ENCODE results near the gene LRRC71.

Gene LRRC71

GRCh38 chr1:156945881-156946661 lies 25.6 kb downstream of the LRRC71 start:
- in situ Hi-C loops (cut with MboI; ENCODE audit: low sequenced_read_pairs) = no loop called here

- in situ Hi-C loops (cut with MboI; ENCODE audit: low sequenced_read_pairs) = no loop called here
Measured at GRCh38 chr1:156947127-156947526, 26.7 kb downstream of the LRRC71 start.

- in situ Hi-C loops (cut with MboI; ENCODE audit: low sequenced_read_pairs) = no loop called here
Measured at GRCh38 chr1:156947818-156948525, 27.5 kb downstream of the LRRC71 start.

GRCh38 chr1:156948708-156949107 lies 28.3 kb downstream of the LRRC71 start:
- in situ Hi-C loops (cut with MboI; ENCODE audit: low sequenced_read_pairs) = no loop called here

GRCh38 chr1:156949127-156949526 lies 28.7 kb downstream of the LRRC71 start:
- in situ Hi-C loops (cut with MboI; ENCODE audit: low sequenced_read_pairs) = no loop called here

GRCh38 chr1:156951371-156951770 lies 30.9 kb downstream of the LRRC71 start:
- in situ Hi-C loops (cut with MboI; ENCODE audit: low sequenced_read_pairs) = no loop called here

GRCh38 chr1:156953571-156953970 lies 33.1 kb downstream of the LRRC71 start:
- in situ Hi-C loops (cut with MboI; ENCODE audit: low sequenced_read_pairs) = no loop called here

- in situ Hi-C loops (cut with MboI; ENCODE audit: low sequenced_read_pairs) = no loop called here
Measured at GRCh38 chr1:156956333-156956732, 35.9 kb downstream of the LRRC71 start.

GRCh38 chr1:156957634-156958033 lies 37.2 kb downstream of the LRRC71 start:
- in situ Hi-C loops (cut with MboI; ENCODE audit: low sequenced_read_pairs) = no loop called here

GRCh38 chr1:156958247-156958714 lies 37.8 kb downstream of the LRRC71 start:
- in situ Hi-C loops (cut with MboI; ENCODE audit: low sequenced_read_pairs) = no loop called here

- in situ Hi-C loops (cut with MboI; ENCODE audit: low sequenced_read_pairs) = no loop called here
Measured at GRCh38 chr1:156959414-156959813, 39.0 kb downstream of the LRRC71 start.

- in situ Hi-C loops (cut with MboI; ENCODE audit: low sequenced_read_pairs) = no loop called here
Measured at GRCh38 chr1:156959925-156960324, 39.5 kb downstream of the LRRC71 start.

- in situ Hi-C loops (cut with MboI; ENCODE audit: low sequenced_read_pairs) = no loop called here
Measured at GRCh38 chr1:156961709-156962108, 41.3 kb downstream of the LRRC71 start.

- in situ Hi-C loops (cut with MboI; ENCODE audit: low sequenced_read_pairs) = no loop called here
Measured at GRCh38 chr1:156963621-156964020, 43.2 kb downstream of the LRRC71 start.

- in situ Hi-C loops (cut with MboI; ENCODE audit: low sequenced_read_pairs) = no loop called here
Measured at GRCh38 chr1:156964441-156964840, 44.0 kb downstream of the LRRC71 start.

GRCh38 chr1:156969496-156969895 lies 49.1 kb downstream of the LRRC71 start:
- in situ Hi-C loops (cut with MboI; ENCODE audit: low sequenced_read_pairs) = no loop called here

GRCh38 chr1:156970017-156970416 lies 49.6 kb downstream of the LRRC71 start:
- in situ Hi-C loops (cut with MboI; ENCODE audit: low sequenced_read_pairs) = no loop called here

- in situ Hi-C loops (cut with MboI; ENCODE audit: low sequenced_read_pairs) = no loop called here
Measured at GRCh38 chr1:156973417-156973816, 53.0 kb downstream of the LRRC71 start.

- in situ Hi-C loops (cut with MboI; ENCODE audit: low sequenced_read_pairs) = no loop called here
Measured at GRCh38 chr1:156975084-156975483, 54.7 kb downstream of the LRRC71 start.

- in situ Hi-C loops (cut with MboI; ENCODE audit: low sequenced_read_pairs) = no loop called here
Measured at GRCh38 chr1:156980551-156980950, 60.1 kb downstream of the LRRC71 start.
